HG02870 (cell line): ENCODE data around the gene SYT13.

ENCODE experiments used
- ATAC-seq: cut with Tn5 transposase; IDR thresholded peaks from one replicate; pipeline ENCODE4 v1.9.1; 2021; ENCODE audit warnings: mild to moderate bottlenecking, moderate library complexity; ENCODE audit not compliant: unreplicated experiment

Gene SYT13

GRCh38 chr11:45275828-45276227 is 10.3 kb downstream of the SYT13 start:
- no peak for ATAC-seq

GRCh38 chr11:45274206-45274605 is 11.9 kb downstream of the SYT13 start:
- ATAC-seq, result no peak

GRCh38 chr11:45273509-45273908 is 12.6 kb downstream of the SYT13 start:
- ATAC-seq, result no peak

GRCh38 chr11:45272701-45273100 is 13.4 kb downstream of the SYT13 start:
- ATAC-seq, result no peak

- ATAC-seq, result no peak
Measured at GRCh38 chr11:45270946-45271716, 15.0 kb downstream of the SYT13 start.

- no peak for ATAC-seq
Measured at GRCh38 chr11:45269678-45270077, 16.5 kb downstream of the SYT13 start.

GRCh38 chr11:45267652-45268299 is 18.4 kb downstream of the SYT13 start:
- ATAC-seq, result no peak

GRCh38 chr11:45267052-45267451 is 19.1 kb downstream of the SYT13 start:
- no peak for ATAC-seq

GRCh38 chr11:45266676-45267020 is 19.5 kb downstream of the SYT13 start:
- no peak for ATAC-seq

- ATAC-seq, result no peak
Measured at GRCh38 chr11:45265969-45266675, 20.0 kb downstream of the SYT13 start.

- ATAC-seq, result no peak
Measured at GRCh38 chr11:45264839-45265515, 21.2 kb downstream of the SYT13 start.

GRCh38 chr11:45263773-45264172 is 22.4 kb downstream of the SYT13 start:
- no peak for ATAC-seq

- no peak for ATAC-seq
Measured at GRCh38 chr11:45262900-45263299, 23.2 kb downstream of the SYT13 start.

GRCh38 chr11:45260071-45260470 is 26.1 kb downstream of the SYT13 start:
- no peak for ATAC-seq

- no peak for ATAC-seq
Measured at GRCh38 chr11:45259592-45259991, 26.5 kb downstream of the SYT13 start.

GRCh38 chr11:45258982-45259530 is 27.1 kb downstream of the SYT13 start:
- no peak for ATAC-seq

- ATAC-seq, result no peak
Measured at GRCh38 chr11:45254070-45254469, 32.1 kb downstream of the SYT13 start.

- no peak for ATAC-seq
Measured at GRCh38 chr11:45253640-45254039, 32.5 kb downstream of the SYT13 start.

GRCh38 chr11:45252877-45253276 is 33.3 kb downstream of the SYT13 start:
- ATAC-seq, result no peak

- ATAC-seq, result peak; percentile 55
Measured at GRCh38 chr11:45252134-45252856, 33.8 kb downstream of the SYT13 start.
